ENCODE results near the gene LRRC4C.

LRRC4C gene

GRCh38 chr11:41451011-41451410 is 8.4 kb downstream of the LRRC4C start:
- TF ChIP-seq MAX (IDR thresholded peaks at IDR 0.05) (no peak), RAD21 (IDR thresholded peaks at IDR 0.05; ENCODE audit: low read depth) (no peak), YY1 (IDR thresholded peaks at IDR 0.05; ENCODE audit: low read depth) (no peak), EGR1 (IDR thresholded peaks at IDR 0.05) (no peak), CEBPB (IDR thresholded peaks at IDR 0.05) (no peak), USF1 (IDR thresholded peaks at IDR 0.05) (no peak), EP300 (IDR thresholded peaks at IDR 0.05; ENCODE audit: borderline replicate concordance) (no peak), CREB1 (IDR thresholded peaks at IDR 0.05; ENCODE audit: low read depth) (no peak), ZBTB7A (IDR thresholded peaks at IDR 0.05; ENCODE audit: low read depth) (no peak), NFIC (IDR thresholded peaks at IDR 0.05) (no peak)

GRCh38 chr11:41449483-41450050 is 9.9 kb downstream of the LRRC4C start:
- TF ChIP-seq YY1 (IDR thresholded peaks at IDR 0.05; ENCODE audit: low read depth) = no peak
- TF ChIP-seq FOXM1 (IDR thresholded peaks at IDR 0.05; ENCODE audit: borderline replicate concordance, low read depth) = no peak
- no peak for TF ChIP-seq CEBPB (IDR thresholded peaks at IDR 0.05)
- TF ChIP-seq ZBTB7A (IDR thresholded peaks at IDR 0.05; ENCODE audit: low read depth) = no peak
- TF ChIP-seq TCF12 (IDR thresholded peaks at IDR 0.05; ENCODE audit: low read depth) = no peak
- no peak for TF ChIP-seq USF1 (IDR thresholded peaks at IDR 0.05)
- TF ChIP-seq TEAD4 (IDR thresholded peaks at IDR 0.05) = no peak
- no peak for TF ChIP-seq EP300 (IDR thresholded peaks at IDR 0.05; ENCODE audit: borderline replicate concordance)
- no peak for TF ChIP-seq RAD21 (IDR thresholded peaks at IDR 0.05; ENCODE audit: low read depth)
- no peak for TF ChIP-seq CREB1 (IDR thresholded peaks at IDR 0.05; ENCODE audit: low read depth)
- TF ChIP-seq NFIC (IDR thresholded peaks at IDR 0.05) = no peak
- no peak for TF ChIP-seq MAX (IDR thresholded peaks at IDR 0.05)
- no peak for TF ChIP-seq TAF1 (IDR thresholded peaks at IDR 0.05; ENCODE audit: low read depth)

- TF ChIP-seq EGR1 (IDR thresholded peaks at IDR 0.05) (no peak), MAX (IDR thresholded peaks at IDR 0.05) (no peak), REST (IDR thresholded peaks at IDR 0.05; ENCODE audit: low read depth) (no peak), CREB1 (IDR thresholded peaks at IDR 0.05; ENCODE audit: low read depth) (no peak), TEAD4 (IDR thresholded peaks at IDR 0.05) (no peak), CEBPB (IDR thresholded peaks at IDR 0.05) (no peak), TAF1 (IDR thresholded peaks at IDR 0.05; ENCODE audit: low read depth) (no peak), USF1 (IDR thresholded peaks at IDR 0.05) (no peak), TCF12 (IDR thresholded peaks at IDR 0.05; ENCODE audit: low read depth) (no peak), ZBTB7A (IDR thresholded peaks at IDR 0.05; ENCODE audit: low read depth) (no peak), EP300 (IDR thresholded peaks at IDR 0.05; ENCODE audit: borderline replicate concordance) (no peak), NFIC (IDR thresholded peaks at IDR 0.05) (no peak), RAD21 (IDR thresholded peaks at IDR 0.05; ENCODE audit: low read depth) (no peak), FOXM1 (IDR thresholded peaks at IDR 0.05; ENCODE audit: borderline replicate concordance, low read depth) (no peak), YY1 (IDR thresholded peaks at IDR 0.05; ENCODE audit: low read depth) (no peak)
These were observed 12.9 kb downstream of the LRRC4C start for GRCh38 chr11:41446566-41446965.

- TF ChIP-seq TAF1 (IDR thresholded peaks at IDR 0.05; ENCODE audit: low read depth) (no peak), YY1 (IDR thresholded peaks at IDR 0.05; ENCODE audit: low read depth) (no peak), CREB1 (IDR thresholded peaks at IDR 0.05; ENCODE audit: low read depth) (no peak), EP300 (IDR thresholded peaks at IDR 0.05; ENCODE audit: borderline replicate concordance) (no peak), REST (IDR thresholded peaks at IDR 0.05; ENCODE audit: low read depth) (no peak), NFIC (IDR thresholded peaks at IDR 0.05) (no peak), CEBPB (IDR thresholded peaks at IDR 0.05) (no peak), FOXM1 (IDR thresholded peaks at IDR 0.05; ENCODE audit: borderline replicate concordance, low read depth) (no peak), TCF12 (IDR thresholded peaks at IDR 0.05; ENCODE audit: low read depth) (no peak), USF1 (IDR thresholded peaks at IDR 0.05) (no peak), RAD21 (IDR thresholded peaks at IDR 0.05; ENCODE audit: low read depth) (no peak), EGR1 (IDR thresholded peaks at IDR 0.05) (no peak), ZBTB7A (IDR thresholded peaks at IDR 0.05; ENCODE audit: low read depth) (no peak), TEAD4 (IDR thresholded peaks at IDR 0.05) (no peak), MAX (IDR thresholded peaks at IDR 0.05) (no peak)
These were observed 13.3 kb downstream of the LRRC4C start for GRCh38 chr11:41446107-41446506.
